ENCODE measurements around the gene SMIM22. TPM values are rescaled to one million over a fixed set of nuclear protein-coding genes. Genes with fewer than 3 reads are reported as not detected.

Gene SMIM22
- total RNA-seq, 1 experiment from 2014 or later = 3.3 TPM

DNA sequence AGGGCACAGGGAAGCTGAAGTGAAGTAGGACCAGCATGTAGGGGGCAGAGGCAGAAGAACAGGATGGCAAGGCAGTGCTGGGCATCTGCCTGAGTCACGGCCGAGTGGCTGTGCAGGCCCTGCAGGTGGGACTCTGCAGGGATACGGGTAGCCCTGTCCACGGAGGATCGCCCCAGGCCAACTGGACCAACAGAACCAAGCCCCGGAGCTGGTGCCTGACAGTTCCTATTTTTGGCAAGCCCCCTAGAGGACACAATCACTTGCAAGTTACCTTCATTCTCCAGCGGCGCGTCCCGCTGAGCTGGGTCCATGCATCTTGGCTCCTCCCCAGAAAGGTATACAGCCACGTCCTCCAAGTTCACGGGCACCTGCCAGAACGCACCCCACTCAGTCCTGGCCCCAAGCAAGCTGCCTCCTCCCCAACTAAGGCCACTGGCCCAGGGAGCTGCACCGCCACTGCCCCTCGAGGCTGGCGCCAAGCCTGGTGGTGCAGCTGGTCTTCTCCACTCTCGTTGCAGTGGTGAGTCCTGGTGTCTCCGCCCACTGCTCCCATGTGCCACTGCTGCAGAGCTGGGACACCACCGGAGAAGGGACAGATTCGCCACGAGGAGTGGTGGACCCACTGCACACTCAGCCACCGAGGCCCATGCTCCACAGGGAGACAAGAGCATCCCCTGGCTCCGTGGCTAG is 34.8 kb upstream of the SMIM22 start:
- Histone ChIP-seq H3K4me3 (replicated peaks in 1 of 2; ENCODE audit: low read depth in 1 of 2, low read length in 2 of 2) (no peak overlapping the region), H4K20me1 (ENCODE audit: insufficient read depth) (no peaks in the 10 kb centered on the region), H3K4me1 (ENCODE audit: control insufficient read depth in 1 of 2, insufficient read depth in 2 of 2, low read length in 2 of 2) (no peaks in the 10 kb centered on the region), H3K36me3 (ENCODE audit: control insufficient read depth in 1 of 2, insufficient read depth in 2 of 2, low read length in 2 of 2) (peaks cover 15 to 41% of the 10 kb centered on the region in 2 experiments; a peak in 3 of 4 replicates), H3K27me3 (ENCODE audit: insufficient read depth, low read length) (no peaks in the 10 kb centered on the region), H3K79me2 (ENCODE audit: insufficient read depth, low read length) (peaks cover 9% of the 10 kb centered on the region; the same call in 1 of the 2 replicates), H3K27ac (ENCODE audit: low read depth, low read length) (no peak overlapping the region), H3K9me3 (ENCODE audit: control insufficient read depth in 1 of 2, insufficient read depth in 1 of 2, low read depth in 1 of 2, low read length in 2 of 2) (peaks cover 0 to 4% of the 10 kb centered on the region in 2 experiments; a peak in 1 of 4 replicates), H3K4me2 (ENCODE audit: low read length) (no peak overlapping the region), H2AFZ (ENCODE audit: low read depth, low read length, poor library complexity, severe bottlenecking) (no peak overlapping the region), H3K9ac (ENCODE audit: low read length) (no peak overlapping the region), H3K9me2 (ENCODE audit: insufficient read depth) (no peaks in the 10 kb centered on the region)
- ChIA-PET POLR2A (no interaction called here), RAD21 (ENCODE audit: low non-redundant PET in 1 of 2, low total read pairs in 2 of 2, uncharacterized antibody in 2 of 2, unreplicated experiment in 2 of 2) (no interaction called here), CTCF (no interaction called here)
- intact Hi-C loops (cut with micrococcal nuclease) = no loop called here
- DNase-seq (ENCODE audit: low read depth, low spot score) = no peak
- no peak; the same call in 1 of the 2 replicates for ATAC-seq
- TF ChIP-seq, protein P1, sequence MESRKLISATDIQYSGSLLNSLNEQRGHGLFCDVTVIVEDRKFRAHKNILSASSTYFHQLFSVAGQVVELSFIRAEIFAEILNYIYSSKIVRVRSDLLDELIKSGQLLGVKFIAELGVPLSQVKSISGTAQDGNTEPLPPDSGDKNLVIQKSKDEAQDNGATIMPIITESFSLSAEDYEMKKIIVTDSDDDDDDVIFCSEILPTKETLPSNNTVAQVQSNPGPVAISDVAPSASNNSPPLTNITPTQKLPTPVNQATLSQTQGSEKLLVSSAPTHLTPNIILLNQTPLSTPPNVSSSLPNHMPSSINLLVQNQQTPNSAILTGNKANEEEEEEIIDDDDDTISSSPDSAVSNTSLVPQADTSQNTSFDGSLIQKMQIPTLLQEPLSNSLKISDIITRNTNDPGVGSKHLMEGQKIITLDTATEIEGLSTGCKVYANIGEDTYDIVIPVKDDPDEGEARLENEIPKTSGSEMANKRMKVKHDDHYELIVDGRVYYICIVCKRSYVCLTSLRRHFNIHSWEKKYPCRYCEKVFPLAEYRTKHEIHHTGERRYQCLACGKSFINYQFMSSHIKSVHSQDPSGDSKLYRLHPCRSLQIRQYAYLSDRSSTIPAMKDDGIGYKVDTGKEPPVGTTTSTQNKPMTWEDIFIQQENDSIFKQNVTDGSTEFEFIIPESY (IDR thresholded peaks at IDR 0.05; ENCODE audit: extremely low read depth, insufficient replicate concordance, low read length) = no peak
- TF ChIP-seq, protein P2, sequence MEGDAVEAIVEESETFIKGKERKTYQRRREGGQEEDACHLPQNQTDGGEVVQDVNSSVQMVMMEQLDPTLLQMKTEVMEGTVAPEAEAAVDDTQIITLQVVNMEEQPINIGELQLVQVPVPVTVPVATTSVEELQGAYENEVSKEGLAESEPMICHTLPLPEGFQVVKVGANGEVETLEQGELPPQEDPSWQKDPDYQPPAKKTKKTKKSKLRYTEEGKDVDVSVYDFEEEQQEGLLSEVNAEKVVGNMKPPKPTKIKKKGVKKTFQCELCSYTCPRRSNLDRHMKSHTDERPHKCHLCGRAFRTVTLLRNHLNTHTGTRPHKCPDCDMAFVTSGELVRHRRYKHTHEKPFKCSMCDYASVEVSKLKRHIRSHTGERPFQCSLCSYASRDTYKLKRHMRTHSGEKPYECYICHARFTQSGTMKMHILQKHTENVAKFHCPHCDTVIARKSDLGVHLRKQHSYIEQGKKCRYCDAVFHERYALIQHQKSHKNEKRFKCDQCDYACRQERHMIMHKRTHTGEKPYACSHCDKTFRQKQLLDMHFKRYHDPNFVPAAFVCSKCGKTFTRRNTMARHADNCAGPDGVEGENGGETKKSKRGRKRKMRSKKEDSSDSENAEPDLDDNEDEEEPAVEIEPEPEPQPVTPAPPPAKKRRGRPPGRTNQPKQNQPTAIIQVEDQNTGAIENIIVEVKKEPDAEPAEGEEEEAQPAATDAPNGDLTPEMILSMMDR (IDR thresholded peaks at IDR 0.05 in 2 of 3, conservative IDR thresholded peaks at IDR 0.05 in 1 of 3; ENCODE audit: borderline replicate concordance in 1 of 3, insufficient read depth in 1 of 3, low read depth in 2 of 3, low read length in 2 of 3) = no peak
- TF ChIP-seq CBX3 (IDR thresholded peaks at IDR 0.05; ENCODE audit: low read depth) (no peak), EZH2phosphoT487 (IDR thresholded peaks at IDR 0.05; ENCODE audit: borderline replicate concordance) (no peak), CEBPB (IDR thresholded peaks at IDR 0.05; ENCODE audit: low read depth) (no peak), SRF (IDR thresholded peaks at IDR 0.05; ENCODE audit: low read depth) (no peak), ZFX (IDR thresholded peaks at IDR 0.05) (no peak), SP1 (IDR thresholded peaks at IDR 0.05; ENCODE audit: low read depth) (no peak), ZNF274 (IDR thresholded peaks at IDR 0.05; ENCODE audit: low read depth, low read length) (no peak), POLR2A (IDR thresholded peaks at IDR 0.05; ENCODE audit: borderline replicate concordance, extremely low read depth, insufficient read depth, insufficient read length) (no peak), POLR2AphosphoS5 (IDR thresholded peaks at IDR 0.05; ENCODE audit: low read depth, low read length) (no peak), YY1 (IDR thresholded peaks at IDR 0.05; ENCODE audit: extremely low read depth, insufficient replicate concordance, low read depth, low read length) (no peak)
- TF ChIP-seq, protein P3, sequence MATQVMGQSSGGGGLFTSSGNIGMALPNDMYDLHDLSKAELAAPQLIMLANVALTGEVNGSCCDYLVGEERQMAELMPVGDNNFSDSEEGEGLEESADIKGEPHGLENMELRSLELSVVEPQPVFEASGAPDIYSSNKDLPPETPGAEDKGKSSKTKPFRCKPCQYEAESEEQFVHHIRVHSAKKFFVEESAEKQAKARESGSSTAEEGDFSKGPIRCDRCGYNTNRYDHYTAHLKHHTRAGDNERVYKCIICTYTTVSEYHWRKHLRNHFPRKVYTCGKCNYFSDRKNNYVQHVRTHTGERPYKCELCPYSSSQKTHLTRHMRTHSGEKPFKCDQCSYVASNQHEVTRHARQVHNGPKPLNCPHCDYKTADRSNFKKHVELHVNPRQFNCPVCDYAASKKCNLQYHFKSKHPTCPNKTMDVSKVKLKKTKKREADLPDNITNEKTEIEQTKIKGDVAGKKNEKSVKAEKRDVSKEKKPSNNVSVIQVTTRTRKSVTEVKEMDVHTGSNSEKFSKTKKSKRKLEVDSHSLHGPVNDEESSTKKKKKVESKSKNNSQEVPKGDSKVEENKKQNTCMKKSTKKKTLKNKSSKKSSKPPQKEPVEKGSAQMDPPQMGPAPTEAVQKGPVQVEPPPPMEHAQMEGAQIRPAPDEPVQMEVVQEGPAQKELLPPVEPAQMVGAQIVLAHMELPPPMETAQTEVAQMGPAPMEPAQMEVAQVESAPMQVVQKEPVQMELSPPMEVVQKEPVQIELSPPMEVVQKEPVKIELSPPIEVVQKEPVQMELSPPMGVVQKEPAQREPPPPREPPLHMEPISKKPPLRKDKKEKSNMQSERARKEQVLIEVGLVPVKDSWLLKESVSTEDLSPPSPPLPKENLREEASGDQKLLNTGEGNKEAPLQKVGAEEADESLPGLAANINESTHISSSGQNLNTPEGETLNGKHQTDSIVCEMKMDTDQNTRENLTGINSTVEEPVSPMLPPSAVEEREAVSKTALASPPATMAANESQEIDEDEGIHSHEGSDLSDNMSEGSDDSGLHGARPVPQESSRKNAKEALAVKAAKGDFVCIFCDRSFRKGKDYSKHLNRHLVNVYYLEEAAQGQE (IDR thresholded peaks at IDR 0.05; ENCODE audit: low read depth) = no peak
- no TSS peak for BruUV-seq (replicated peaks)
